Inflammatory macrophage treated with lipopolysaccharide for 1 hour (primary cell): Measurements from ENCODE around the gene LMX1B.

Experiments
- DNase-seq, 2 donors: peaks; one replicate each; pipeline ENCODE4 v3.0.0-alpha.2; 2020 to 2022

Gene LMX1B

GRCh38 chr9:126682928-126683697 lies 69.4 kb downstream of the LMX1B start:
- DNase-seq = no peak

GRCh38 chr9:126683698-126684044 lies 69.9 kb downstream of the LMX1B start:
- DNase-seq = no peak

GRCh38 chr9:126684345-126684744 lies 70.6 kb downstream of the LMX1B start:
- no peak for DNase-seq

- no peak for DNase-seq
Measured at GRCh38 chr9:126684965-126685465, 71.3 kb downstream of the LMX1B start.

GRCh38 chr9:126687930-126688461 lies 74.3 kb downstream of the LMX1B start:
- no peak for DNase-seq

- DNase-seq = no peak
Measured at GRCh38 chr9:126688617-126689016, 74.9 kb downstream of the LMX1B start.

- DNase-seq = no peak
Measured at GRCh38 chr9:126689027-126689825, 75.5 kb downstream of the LMX1B start.

- DNase-seq = peak in 1 of 2 donors; percentile 26
Measured at GRCh38 chr9:126690431-126691051, 76.8 kb downstream of the LMX1B start.

GRCh38 chr9:126692041-126692758 lies 78.5 kb downstream of the LMX1B start:
- DNase-seq = no peak

- DNase-seq = no peak
Measured at GRCh38 chr9:126692759-126693427, 79.2 kb downstream of the LMX1B start.

- no peak for DNase-seq
Measured at GRCh38 chr9:126693428-126693944, 79.8 kb downstream of the LMX1B start.

- DNase-seq = no peak
Measured at GRCh38 chr9:126694206-126695081, 80.7 kb downstream of the LMX1B start.

- DNase-seq = no peak
Measured at GRCh38 chr9:126695186-126695585, 81.5 kb downstream of the LMX1B start.

- DNase-seq = no peak
Measured at GRCh38 chr9:126695701-126696400, 82.1 kb downstream of the LMX1B start.

- DNase-seq = no peak
Measured at GRCh38 chr9:126696401-126697145, 82.8 kb downstream of the LMX1B start.

- DNase-seq = no peak
Measured at GRCh38 chr9:126697330-126697729, 83.6 kb downstream of the LMX1B start.

GRCh38 chr9:126698251-126698650 lies 84.5 kb downstream of the LMX1B start:
- DNase-seq = no peak

- no peak for DNase-seq
Measured at GRCh38 chr9:126698756-126699155, 85.0 kb downstream of the LMX1B start.

GRCh38 chr9:126699401-126699881 lies 85.7 kb downstream of the LMX1B start:
- DNase-seq = no peak
